H1 (cell line): Measurements from ENCODE around the gene TRIM67. TPM values are rescaled to one million over a fixed set of nuclear protein-coding genes. Genes with fewer than 3 reads are reported as not detected.
A peak's percentile ranks its signal among the peaks of the same experiment; 100 is the strongest.

ENCODE experiments used
- CTCF ChIA-PET: fragments of 300-600 bp; sonication (Branson Sonifier 250); formaldehyde crosslinking; loops from one replicate; lab custom pipeline; 2021; ENCODE audit not compliant: partially characterized antibody; lab: Charles Lee
- POLR2A ChIA-PET: fragments of 300-600 bp; sonication (Branson Sonifier 250); formaldehyde crosslinking; loops from one replicate; lab custom pipeline; 2021; ENCODE audit warnings: inconsistent platforms; ENCODE audit not compliant: partially characterized antibody; lab: Charles Lee
- DNase-seq, 2 experiments: peaks; one replicate each; pipeline versions ENCODE4 v3.0.0 to v3.0.0-alpha.2; 2010 to 2022; ENCODE audit warnings: low spot score in 2 of 2, low read depth in 1 of 2, mixed read lengths in 1 of 2
- FAIRE-seq: peaks from 2 replicates; lab custom pipeline; 2011; peaks lifted over from hg19 to GRCh38; lab: Jason Lieb, UNC
- H2AFZ ChIP-seq: 2 replicates; pipeline ENCODE4 v1.8.1; 2012; ENCODE audit warnings: low read length, inconsistent platforms
- H2AK5ac ChIP-seq: 2 replicates; pipeline ENCODE4 v1.6.1; 2013; ENCODE audit warnings: low read depth, low read length
- H2BK120ac ChIP-seq: replicated peaks from 2 replicates; pipeline ENCODE3; 2013; ENCODE audit warnings: low read depth, low read length, inconsistent platforms
- H2BK12ac ChIP-seq: 2 replicates; pipeline ENCODE4 v1.6.1; 2013; ENCODE audit warnings: low read depth, low read length
- H2BK15ac ChIP-seq: 2 replicates; pipeline ENCODE4 v1.6.1; 2013; ENCODE audit warnings: low read length
- H2BK20ac ChIP-seq: 2 replicates; pipeline ENCODE4 v1.6.1; 2013; ENCODE audit warnings: low read length
- H2BK5ac ChIP-seq: 2 replicates; pipeline ENCODE4 v1.6.1; 2013; ENCODE audit warnings: low read depth, low read length
- H3K14ac ChIP-seq: 2 replicates; pipeline ENCODE4 v1.6.1; 2013; ENCODE audit warnings: inconsistent platforms; ENCODE audit not compliant: insufficient read length
- H3K18ac ChIP-seq: 2 replicates; pipeline ENCODE4 v1.6.1; 2013; ENCODE audit warnings: low read length; ENCODE audit errors: extremely low read depth
- H3K23ac ChIP-seq: 2 replicates; pipeline ENCODE4 v1.6.1; 2013; ENCODE audit warnings: inconsistent platforms; ENCODE audit not compliant: insufficient read length
- H3K23me2 ChIP-seq: 2 replicates; pipeline ENCODE4 v1.6.1; 2013; ENCODE audit warnings: low read depth, low read length
- H3K27ac ChIP-seq: 2 replicates; pipeline ENCODE4 v1.6.1; 2011; ENCODE audit warnings: low read depth, low read length, inconsistent platforms
- H3K27me3 ChIP-seq, 4 experiments: replicated peaks in 1 of 4; 1 replicate in 1 of 4; 2 replicates in 3 of 4; pipeline versions ENCODE4 v1.6.1 to v1.8.1; 2011 to 2013; ENCODE audit warnings: low read length in 3 of 4, mild to moderate bottlenecking in 3 of 4, inconsistent platforms in 2 of 4, mixed read lengths in 2 of 4, moderate library complexity in 1 of 4; ENCODE audit not compliant: control insufficient read depth in 3 of 4, insufficient read depth in 3 of 4; ENCODE audit errors: extremely low read depth in 1 of 4
- H3K36me3 ChIP-seq, 4 experiments: 2 replicates each; pipeline versions ENCODE4 v1.6.1 to v1.8.1; 2011 to 2013; ENCODE audit warnings: mild to moderate bottlenecking in 4 of 4, low read length in 3 of 4, moderate library complexity in 2 of 4, control low read depth in 1 of 4, inconsistent platforms in 1 of 4; ENCODE audit not compliant: insufficient read depth in 4 of 4, control insufficient read depth in 2 of 4
- H3K4ac ChIP-seq: replicated peaks from 2 replicates; pipeline ENCODE3; 2013; ENCODE audit warnings: low read length, low read depth, mixed read lengths, inconsistent platforms; ENCODE audit not compliant: insufficient read length
- H3K4me1 ChIP-seq, 4 experiments: replicated peaks in 1 of 4; 1 replicate in 1 of 4; 2 replicates in 3 of 4; pipeline versions ENCODE4 v1.6.1 to v1.8.1; 2011 to 2013; ENCODE audit warnings: low read length in 3 of 4, inconsistent platforms in 2 of 4, mixed read lengths in 1 of 4; ENCODE audit not compliant: insufficient read depth in 4 of 4, control insufficient read depth in 3 of 4
- H3K4me2 ChIP-seq, 2 experiments: 2 replicates each; pipeline versions ENCODE4 v1.6.1 to v1.8.1; 2011 to 2013; ENCODE audit warnings: low read depth in 2 of 2, low read length in 2 of 2, control low read depth in 1 of 2, inconsistent platforms in 1 of 2, mild to moderate bottlenecking in 1 of 2; ENCODE audit not compliant: insufficient read depth in 1 of 2
- H3K4me3 ChIP-seq, 4 experiments: fragments of 200-600, 300-600 bp in 1 of 4; sonication (generic), shearing (Covaris generic), sonication (Bioruptor Twin) in 1 of 4; 2 replicates each; pipeline versions ENCODE4 v1.5.1 to v1.8.1; 2011 to 2016; ENCODE audit warnings: low read length in 4 of 4, low read depth in 3 of 4, control low read depth in 2 of 4, inconsistent platforms in 2 of 4, mild to moderate bottlenecking in 2 of 4, mixed read lengths in 1 of 4, moderate library complexity in 1 of 4; ENCODE audit not compliant: insufficient read depth in 2 of 4; ENCODE audit errors: extremely low read depth in 1 of 4
- H3K56ac ChIP-seq: replicated peaks from 2 replicates; pipeline ENCODE3; 2013; ENCODE audit warnings: low read depth, mild to moderate bottlenecking, mixed read lengths, low read length, inconsistent platforms; ENCODE audit not compliant: insufficient read length
- H3K79me1 ChIP-seq: 2 replicates; pipeline ENCODE4 v1.6.1; 2013; ENCODE audit warnings: low read depth, low read length, control low read depth
- H3K79me2 ChIP-seq, 2 experiments: 2 replicates each; pipeline versions ENCODE4 v1.6.1 to v1.8.1; 2012 to 2013; ENCODE audit warnings: low read length in 2 of 2, mild to moderate bottlenecking in 2 of 2, inconsistent platforms in 1 of 2; ENCODE audit not compliant: insufficient read depth in 2 of 2, control insufficient read depth in 1 of 2
- H3K9ac ChIP-seq, 4 experiments: replicated peaks in 1 of 4; 1 replicate in 1 of 4; 2 replicates in 3 of 4; pipeline versions ENCODE4 v1.6.1 to v1.8.1; 2011 to 2013; ENCODE audit warnings: low read depth in 3 of 4, low read length in 3 of 4, control low read depth in 2 of 4, mild to moderate bottlenecking in 2 of 4, moderate library complexity in 2 of 4, inconsistent platforms in 1 of 4; ENCODE audit errors: extremely low read depth in 1 of 4
- H3K9me3 ChIP-seq, 2 experiments: 2 replicates each; pipeline versions ENCODE4 v1.6.1 to v1.8.1; 2012 to 2013; ENCODE audit warnings: mild to moderate bottlenecking in 2 of 2, moderate library complexity in 2 of 2, control low read depth in 1 of 2, inconsistent platforms in 1 of 2, low read depth in 1 of 2, low read length in 1 of 2, mixed read lengths in 1 of 2; ENCODE audit not compliant: insufficient read depth in 2 of 2
- H4K20me1 ChIP-seq, 2 experiments: replicated peaks in 1 of 2; 2 replicates each; pipeline versions ENCODE3 to v1.8.1; 2011 to 2013; ENCODE audit warnings: inconsistent platforms in 2 of 2, low read length in 2 of 2, mild to moderate bottlenecking in 1 of 2; ENCODE audit not compliant: insufficient read depth in 2 of 2, control insufficient read depth in 1 of 2
- H4K5ac ChIP-seq: 2 replicates; pipeline ENCODE4 v1.6.1; 2013; ENCODE audit warnings: low read length, low read depth, mixed read lengths, inconsistent platforms; ENCODE audit not compliant: insufficient read length
- H4K8ac ChIP-seq: 2 replicates; pipeline ENCODE4 v1.8.0; 2013; ENCODE audit warnings: mild to moderate bottlenecking, moderate library complexity, low read length, inconsistent platforms; ENCODE audit not compliant: insufficient read depth; ENCODE audit errors: extremely low read depth
- H4K91ac ChIP-seq: replicated peaks from 2 replicates; pipeline ENCODE3; 2013; ENCODE audit warnings: low read length, mixed read lengths, inconsistent platforms; ENCODE audit not compliant: insufficient read length
- ASH2L ChIP-seq: fragments of 200-600, 300-600 bp; sonication (generic); IDR thresholded peaks from one replicate; pipeline ENCODE4 v1.7.1; 2017; ENCODE audit warnings: low read length
- CHD2 ChIP-seq: IDR thresholded peaks from 2 replicates; pipeline ENCODE4 v1.6.1; 2012; ENCODE audit warnings: low read length, improper control_type of control experiment
- CTBP2 ChIP-seq: IDR thresholded peaks from 2 replicates; pipeline ENCODE4 v1.7.0; 2011; ENCODE audit warnings: borderline replicate concordance, mild to moderate bottlenecking, moderate library complexity, mixed read lengths, low read length; ENCODE audit not compliant: insufficient read depth, insufficient read length
- EGR1 ChIP-seq: IDR thresholded peaks from 2 replicates; pipeline ENCODE4 v1.6.1; 2011; ENCODE audit warnings: low read depth, low read length, borderline replicate concordance
- EZH2 ChIP-seq: fragments of 200-600 bp; sonication (generic); IDR thresholded peaks from 2 replicates; pipeline ENCODE4 v1.7.1; 2012; ENCODE audit warnings: low read depth, mild to moderate bottlenecking, moderate library complexity, low read length, inconsistent platforms; ENCODE audit not compliant: severe bottlenecking
- FOSL1 ChIP-seq: IDR thresholded peaks from 2 replicates; pipeline ENCODE4 v1.6.1; 2011; ENCODE audit warnings: mild to moderate bottlenecking, low read depth, low read length, moderate library complexity; ENCODE audit not compliant: insufficient read depth
- HDAC2 ChIP-seq, 2 experiments: fragments of 300-600 bp in 1 of 2; sonication (generic) in 1 of 2; IDR thresholded peaks; 2 replicates each; pipeline ENCODE4 v1.6.1; 2011 to 2012; ENCODE audit warnings: low read depth in 2 of 2, low read length in 2 of 2, mild to moderate bottlenecking in 2 of 2, moderate library complexity in 2 of 2, borderline replicate concordance in 1 of 2, inconsistent platforms in 1 of 2
- HDAC6 ChIP-seq: IDR thresholded peaks from one replicate; pipeline ENCODE4 v1.7.1; 2012; ENCODE audit warnings: low read depth, mild to moderate bottlenecking, inconsistent platforms, low read length, moderate library complexity
- RBBP5 ChIP-seq: IDR thresholded peaks from 2 replicates; pipeline ENCODE4 v1.7.1; 2012; ENCODE audit warnings: low read depth, mild to moderate bottlenecking, inconsistent platforms, low read length, moderate library complexity, borderline replicate concordance
- TAF7 ChIP-seq: optimal IDR thresholded peaks from 2 replicates; pipeline ENCODE3; 2011; ENCODE audit warnings: low read depth, mild to moderate bottlenecking, inconsistent platforms, low read length, moderate library complexity, borderline replicate concordance
- WGBS, 2 experiments: shearing (Covaris generic) in 1 of 2; methylation state at CpG; one replicate each; pipeline versions ENCODE4 v1.1.6 to v1.1.7; 2013 to 2015; ENCODE audit warnings: low lambda C conversion rate in 2 of 2, mixed read lengths in 2 of 2, inconsistent platforms in 1 of 2, low coverage in 1 of 2, missing lambda C conversion rate in 1 of 2; ENCODE audit not compliant: insufficient replicate concordance in 2 of 2, insufficient coverage in 1 of 2, insufficient read length in 1 of 2; ENCODE audit errors: extremely low coverage in 1 of 2, missing lambda C conversion rate in 1 of 2; 5-methylcytosine and 5-hydroxymethylcytosine counted together
- polyA plus RNA-seq, 7 experiments: library from polyadenylated mRNA; depleted of rRNA in 3 of 7; stranded (reverse) in 5 of 7; unstranded in 2 of 7; fragments of >200 nt in 5 of 7; fragments of 200-250 nt in 2 of 7; gene quantifications; 1 replicate in 5 of 7; 2 replicates in 1 of 7; 4 replicates in 1 of 7; pipeline versions ENCODE4 v1.2.1 to v1.2.3, GENCODE V29; 2011 to 2013; ENCODE audit warnings: missing spikeins in 2 of 7, mixed read lengths in 2 of 7
- total RNA-seq: library from RNA; stranded (reverse); fragmentation: NEBNext Ultra II Directional; extraction: Animal tissue kit (Norgen Biotek cat#: 25700); gene quantifications from 2 replicates; pipeline ENCODE4 v1.2.1, GENCODE V29; 2021

TRIM67 gene
- total and polyA plus RNA-seq, 2 of the 8 experiments (the other 6 are each of a cell fraction or from before 2014, with no cell fraction given): under 0.01 TPM; not detected in 1

DNA sequence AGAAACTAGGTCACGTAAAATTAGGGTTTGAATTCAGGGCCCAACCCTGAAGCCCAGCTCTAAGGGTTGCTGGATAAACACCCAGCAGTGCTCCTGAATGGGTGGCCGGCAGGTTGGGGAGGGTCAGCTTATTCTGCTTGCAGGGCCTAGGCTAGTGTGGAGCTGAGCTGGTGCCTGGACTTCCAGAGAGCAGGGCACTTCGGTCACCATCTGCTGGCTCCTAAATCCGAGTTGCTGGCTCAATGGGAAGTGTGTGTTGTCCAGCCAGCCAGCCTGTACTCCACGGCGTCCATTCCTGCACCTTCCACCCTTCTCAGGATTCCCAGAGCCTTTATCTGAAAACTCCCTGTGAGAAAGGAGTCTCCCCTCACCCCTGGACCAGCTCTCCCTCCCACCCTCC lies 23.0 kb downstream of the TRIM67 start:
- Histone ChIP-seq H3K14ac (no peak overlapping the region), H2AFZ (no peak overlapping the region), H2BK5ac (no peak overlapping the region), H3K9me3 (no peaks in the 10 kb centered on the region; a peak in 1 of 4 replicates), H3K79me1 (no peaks in the 10 kb centered on the region), H3K18ac (no peak overlapping the region; the same call in 1 of the 2 replicates), H3K9ac (no peak overlapping the region), H2BK20ac (peak overlapping the region; percentile 15; the same call in 1 of the 2 replicates), H4K8ac (peak overlapping the region; percentile 60; the same call in 1 of the 2 replicates), H2AK5ac (no peak overlapping the region), H2BK12ac (peak overlapping the region; percentile 9; the same call in 1 of the 2 replicates), H3K27ac (no peak overlapping the region), H2BK120ac (no peak overlapping the region), H3K23me2 (no peaks in the 10 kb centered on the region), H3K27me3 (peaks cover 0 to 18% (median 10%) of the 10 kb centered on the region in 4 experiments; a peak in 4 of 7 replicates), H3K23ac (no peak overlapping the region), H3K79me2 (no peaks in the 10 kb centered on the region), H3K56ac (no peak overlapping the region), H4K5ac (no peak overlapping the region), H4K91ac (no peak overlapping the region), H3K4me3 (no peak overlapping the region), H3K4me2 (peak overlapping the region in 1 of 2 experiments; percentile 14; a peak in 2 of 4 replicates), H3K4ac (peak overlapping the region; percentile 3), H3K36me3 (no peaks in the 10 kb centered on the region), H4K20me1 (peaks cover 0 to 2% of the 10 kb centered on the region in 2 experiments), H2BK15ac (no peak overlapping the region), H3K4me1 (peaks cover 0 to 11% (median 8%) of the 10 kb centered on the region in 4 experiments; a peak in 5 of 7 replicates)
- TF ChIP-seq RBBP5: no peak
- no peak for TF ChIP-seq CTBP2
- TF ChIP-seq EGR1: no peak
- TF ChIP-seq EZH2: no peak
- no peak for TF ChIP-seq FOSL1
- TF ChIP-seq ASH2L: no peak
- no peak for TF ChIP-seq HDAC2 (IDR thresholded peaks at IDR 0.05; ENCODE audit: borderline replicate concordance in 1 of 2, low read depth in 2 of 2, low read length in 2 of 2)
- TF ChIP-seq TAF7: no peak
- no peak for TF ChIP-seq CHD2
- no peak for TF ChIP-seq HDAC6
- ChIA-PET POLR2A (no interaction called here), CTCF (interaction anchor here (0.6 to 2.5 kb wide), 5 partner anchors 14 to 92 kb away, joined by 3 to 5 read pairs (median 3); no protein-coding TSS in a partner anchor)
- FAIRE-seq: no peak
- 91% methylated on average over 6 of the region's 6 CpGs; no CpG with 5 or more reads in 1 of the 2 experiments for WGBS, 2 experiments
- DNase-seq: no peak
